WI38 (cell line): ENCODE results near the gene ARRDC1.
"Not testable (repeated sequence)": the region's sequence is repeated elsewhere in the genome, so short reads cannot be mapped to it uniquely, and the experiment has no call there.

Source experiments
- H3K4me3 ChIP-seq: 2 replicates; pipeline ENCODE4 v1.5.1; 2011; ENCODE audit warnings: low read depth, mild to moderate bottlenecking, control low read depth, low read length
- TF ChIP-seq, protein P1 (sequence below): IDR thresholded peaks from 2 replicates; pipeline ENCODE4 v1.5.1; 2012; ENCODE audit warnings: low read depth, mild to moderate bottlenecking, control low read depth, low read length

Gene ARRDC1

DNA sequence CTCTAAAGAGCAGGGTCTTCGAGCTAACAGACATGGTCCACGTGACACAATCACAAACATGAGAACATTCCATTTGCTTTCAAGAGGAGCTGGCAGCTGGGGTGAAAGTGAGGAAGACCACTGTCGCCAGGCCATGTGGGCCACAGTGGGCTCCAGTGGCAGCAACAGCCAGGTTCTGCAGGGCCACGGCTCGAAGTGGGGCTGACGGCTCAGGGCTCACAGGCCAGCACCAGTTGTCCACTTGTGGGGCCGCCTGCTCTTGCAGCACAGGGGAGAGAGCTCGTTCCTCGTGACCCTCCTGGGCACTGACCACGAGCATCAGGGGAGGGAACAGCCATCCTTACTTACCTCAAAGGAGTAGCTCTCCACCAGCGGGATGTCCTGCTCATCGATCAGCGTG is 17.2 kb upstream of the ARRDC1 start:
- TF ChIP-seq, protein P1, sequence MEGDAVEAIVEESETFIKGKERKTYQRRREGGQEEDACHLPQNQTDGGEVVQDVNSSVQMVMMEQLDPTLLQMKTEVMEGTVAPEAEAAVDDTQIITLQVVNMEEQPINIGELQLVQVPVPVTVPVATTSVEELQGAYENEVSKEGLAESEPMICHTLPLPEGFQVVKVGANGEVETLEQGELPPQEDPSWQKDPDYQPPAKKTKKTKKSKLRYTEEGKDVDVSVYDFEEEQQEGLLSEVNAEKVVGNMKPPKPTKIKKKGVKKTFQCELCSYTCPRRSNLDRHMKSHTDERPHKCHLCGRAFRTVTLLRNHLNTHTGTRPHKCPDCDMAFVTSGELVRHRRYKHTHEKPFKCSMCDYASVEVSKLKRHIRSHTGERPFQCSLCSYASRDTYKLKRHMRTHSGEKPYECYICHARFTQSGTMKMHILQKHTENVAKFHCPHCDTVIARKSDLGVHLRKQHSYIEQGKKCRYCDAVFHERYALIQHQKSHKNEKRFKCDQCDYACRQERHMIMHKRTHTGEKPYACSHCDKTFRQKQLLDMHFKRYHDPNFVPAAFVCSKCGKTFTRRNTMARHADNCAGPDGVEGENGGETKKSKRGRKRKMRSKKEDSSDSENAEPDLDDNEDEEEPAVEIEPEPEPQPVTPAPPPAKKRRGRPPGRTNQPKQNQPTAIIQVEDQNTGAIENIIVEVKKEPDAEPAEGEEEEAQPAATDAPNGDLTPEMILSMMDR: no peak
- no peak overlapping the region for H3K4me3 ChIP-seq

DNA sequence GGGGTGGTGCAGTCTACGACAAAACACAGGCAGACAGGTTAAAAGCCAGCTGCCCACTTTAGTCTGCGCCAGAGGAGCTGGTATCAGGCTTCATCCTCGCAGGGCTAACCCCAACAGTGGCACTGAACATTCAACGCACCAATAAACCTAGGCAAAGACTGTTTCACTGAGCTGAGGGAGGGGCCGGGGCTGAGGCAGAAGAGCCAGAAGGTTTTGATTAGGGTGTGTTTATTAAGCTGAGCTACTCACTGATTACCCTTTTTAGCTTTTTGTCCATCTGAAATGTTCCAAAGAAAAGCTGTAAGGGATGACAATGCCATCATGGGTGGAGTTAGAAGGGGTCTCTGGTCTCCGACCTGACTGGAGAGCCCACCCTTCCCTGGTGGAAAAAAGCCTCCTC is 16.6 kb upstream of the ARRDC1 start:
- H3K4me3 ChIP-seq: peak overlapping the region; percentile 73
- TF ChIP-seq, protein P1: no peak

DNA sequence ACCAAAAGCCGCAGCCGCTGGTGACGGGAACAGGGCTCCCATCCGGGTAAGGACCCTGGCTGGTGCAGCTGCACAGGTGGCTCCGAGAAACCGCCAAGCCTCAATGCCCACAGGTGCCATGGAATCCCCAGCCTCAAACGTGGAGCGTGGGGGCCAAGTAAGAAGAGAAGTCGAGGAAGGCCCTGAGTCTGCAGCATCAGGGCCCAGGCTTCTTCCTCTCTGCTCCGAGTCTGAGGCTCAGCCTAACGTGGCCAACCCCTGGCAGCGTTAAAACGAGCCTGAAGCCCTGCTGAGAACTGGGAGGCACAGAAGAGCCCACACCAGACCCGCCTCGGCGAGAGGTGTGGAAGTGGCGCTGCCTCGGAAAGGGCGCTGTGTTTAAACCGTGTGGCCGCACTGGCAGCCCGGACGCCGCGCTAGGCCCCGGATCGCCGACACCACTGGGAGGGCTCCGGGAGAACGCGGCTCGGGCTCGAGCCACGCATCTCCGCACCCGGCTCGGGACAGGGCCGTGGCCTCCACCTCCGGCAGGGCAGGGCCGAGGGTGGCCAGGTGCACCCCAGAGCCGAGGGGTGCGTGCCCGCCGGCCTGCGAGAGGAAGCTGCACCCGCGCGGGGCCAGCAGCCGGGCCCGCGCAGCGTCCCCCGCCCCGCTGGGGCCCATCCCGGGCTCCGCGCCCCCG is 15.9 kb upstream of the ARRDC1 start:
- TF ChIP-seq, protein P1: no peak
- peak overlapping the region; percentile 73 for H3K4me3 ChIP-seq

DNA sequence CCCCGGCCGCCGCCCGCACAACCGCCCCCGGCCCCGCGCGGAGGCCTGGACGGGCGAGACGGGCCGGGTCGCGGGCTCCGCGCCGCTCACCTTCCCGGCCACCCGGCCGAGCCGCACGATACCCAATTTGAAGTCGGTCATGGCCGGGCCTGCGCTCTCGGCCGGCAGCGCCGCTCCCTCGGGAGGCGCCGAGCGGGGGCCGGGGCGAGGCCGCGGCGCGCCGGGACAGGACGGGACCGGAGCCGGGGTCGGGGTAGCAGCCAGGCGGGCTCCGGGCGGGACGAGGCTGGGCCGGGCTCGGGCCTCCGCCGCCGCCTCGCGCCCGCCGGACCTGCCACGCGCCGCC is 15.4 kb upstream of the ARRDC1 start:
- TF ChIP-seq, protein P1: no peak
- peak overlapping the region; percentile 73 for H3K4me3 ChIP-seq

DNA sequence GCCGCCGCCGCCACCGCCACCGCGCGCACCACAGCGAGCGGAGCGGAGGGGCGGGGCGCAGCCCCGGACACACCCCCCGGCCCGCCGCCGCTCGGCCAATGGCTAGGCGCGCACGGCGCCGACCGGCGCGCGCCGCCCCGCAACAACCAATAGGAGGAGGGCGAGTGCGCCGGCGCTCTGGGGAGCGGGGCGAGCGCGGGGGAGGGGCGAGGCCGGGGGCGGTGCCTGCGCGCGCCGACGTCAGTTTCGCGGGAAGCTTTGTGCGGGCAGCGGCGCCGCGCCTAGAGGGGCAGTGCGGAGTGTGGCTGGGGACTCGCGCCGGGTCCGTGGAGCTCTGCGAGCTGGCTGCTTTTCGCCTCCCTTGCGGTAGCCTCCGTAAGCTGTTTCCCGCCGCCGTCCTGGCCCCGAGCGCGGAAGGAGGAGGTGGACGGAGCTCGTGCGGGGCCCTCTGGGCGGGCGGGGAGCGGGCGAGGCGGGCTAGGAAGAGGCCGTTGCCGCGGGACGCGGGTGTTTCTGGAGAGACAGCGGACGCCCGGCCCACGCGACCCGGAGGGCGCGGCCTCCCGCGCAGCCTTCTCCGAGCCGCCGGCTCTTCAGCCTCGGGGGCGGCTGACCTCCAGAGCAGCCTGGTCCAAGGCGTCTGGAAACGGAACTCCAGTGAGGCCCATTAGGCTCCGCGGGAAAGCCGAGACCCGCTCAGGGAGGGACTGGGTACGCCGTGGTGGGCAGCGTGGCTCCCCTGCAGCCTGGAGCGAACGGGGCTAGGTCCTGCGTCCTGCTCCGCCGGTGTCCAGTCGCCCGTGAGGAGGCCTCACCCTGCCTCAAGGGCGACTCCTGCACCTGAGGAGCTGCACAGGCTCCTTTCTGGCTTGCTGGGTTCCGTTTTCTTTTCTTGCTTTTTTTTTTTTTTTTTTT is 14.8 kb upstream of the ARRDC1 start, which contains the start of gene ZMYND19:
Gene ZMYND19 (minus strand): TSS at position 44 of the 915 bp plus-strand sequence. CDS start 249 bp downstream, outside the sequence.
- TF ChIP-seq, protein P1: no peak

DNA sequence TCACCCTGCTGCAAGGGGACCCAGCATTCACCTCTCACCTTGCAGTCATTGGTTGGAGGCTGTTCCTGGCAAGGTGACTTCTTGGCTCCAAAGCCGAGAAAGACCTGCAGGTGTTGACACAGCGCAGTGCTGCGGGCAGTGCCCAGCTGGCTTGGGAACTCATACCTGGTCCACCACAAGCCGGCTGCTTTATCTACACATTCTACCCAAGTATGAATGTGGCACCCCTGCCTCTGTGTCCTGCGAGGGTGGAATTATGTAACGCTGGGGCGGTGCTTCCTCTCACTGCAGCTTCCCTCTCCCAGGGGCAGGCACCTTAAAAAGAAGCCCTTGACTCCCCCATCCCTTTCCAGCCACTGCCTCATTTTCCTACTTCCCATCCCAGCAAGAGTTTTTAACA is 12.7 kb upstream of the ARRDC1 start:
- H3K4me3 ChIP-seq: no peak overlapping the region
- TF ChIP-seq, protein P1: no peak

More for the DNA sequence above, 14.8 kb upstream of the ARRDC1 start, which contains the start of gene ZMYND19:
- H3K4me3 ChIP-seq: peak within 1 kb of the TSS; percentile 75

DNA sequence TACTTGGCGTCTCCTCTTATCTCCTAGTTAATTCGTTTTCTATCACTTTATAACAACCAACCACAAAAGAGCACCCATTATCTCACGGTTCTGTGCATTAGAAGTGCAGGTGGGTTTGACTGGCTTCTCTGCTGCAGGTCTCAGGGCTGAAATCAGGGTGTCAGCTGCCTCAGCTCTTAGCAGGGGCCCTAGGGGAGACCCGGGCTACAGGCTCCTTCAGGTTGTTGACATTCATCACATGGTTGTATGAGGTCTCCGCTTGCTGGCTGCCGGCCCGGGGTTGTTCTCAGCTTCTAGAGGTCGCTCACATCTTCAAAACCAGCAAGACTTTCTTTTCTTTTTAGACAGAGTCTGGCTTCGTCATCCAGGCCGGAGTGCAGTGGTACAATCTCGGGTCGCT is 12.3 kb upstream of the ARRDC1 start:
- no peak overlapping the region for H3K4me3 ChIP-seq
- TF ChIP-seq, protein P1: no peak

DNA sequence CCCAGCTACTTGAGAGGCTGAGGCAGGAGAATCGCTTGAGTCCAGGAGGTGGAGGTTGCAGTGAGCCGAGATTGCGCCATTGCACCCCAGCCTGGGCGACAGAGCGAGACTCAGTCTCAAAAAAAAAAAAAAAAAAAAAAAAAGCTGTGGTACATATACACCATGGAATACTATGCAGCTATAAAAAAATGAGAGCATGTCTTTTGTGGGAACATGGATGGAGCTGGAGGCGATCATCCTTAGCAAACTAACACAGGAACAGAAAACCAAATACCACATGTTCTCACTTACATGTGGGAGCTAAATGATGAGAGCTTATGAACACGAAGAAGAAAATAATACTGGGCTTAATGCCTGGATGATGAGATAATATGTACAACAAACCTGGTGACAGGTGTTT is 8.9 kb upstream of the ARRDC1 start:
- not testable (repeated sequence) for H3K4me3 ChIP-seq
